NCI-H82 treated with DMSO at 0.1 percent for 48 hours (cell line): ENCODE data around the gene PLD4.

Experiments used
- DNase-seq: peaks from one replicate; lab custom pipeline; 2025; ENCODE audit not compliant: unreplicated experiment; lab: John Stamatoyannopoulos, UW

Gene PLD4

DNA sequence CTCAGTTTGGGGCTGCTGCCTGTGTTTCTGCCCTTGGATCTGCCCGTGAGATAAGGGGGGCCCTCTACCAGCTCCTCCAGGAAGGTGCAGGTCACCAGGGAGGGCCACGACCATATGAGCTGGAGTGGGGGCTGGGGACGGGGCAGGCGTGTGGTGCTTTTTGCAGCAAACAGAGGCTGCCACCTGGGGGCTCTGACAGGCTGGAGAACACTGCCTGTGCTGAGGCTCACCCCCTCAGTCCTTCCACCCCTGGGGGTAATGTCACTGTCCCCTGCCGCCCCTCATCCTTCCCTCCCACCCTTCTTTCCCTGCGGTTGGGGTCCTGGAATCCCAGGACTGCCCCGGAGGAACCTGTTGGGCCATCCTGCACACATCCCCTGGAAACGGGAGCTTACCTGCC is 3.2 kb downstream of the PLD4 start:
- no peak for DNase-seq

DNA sequence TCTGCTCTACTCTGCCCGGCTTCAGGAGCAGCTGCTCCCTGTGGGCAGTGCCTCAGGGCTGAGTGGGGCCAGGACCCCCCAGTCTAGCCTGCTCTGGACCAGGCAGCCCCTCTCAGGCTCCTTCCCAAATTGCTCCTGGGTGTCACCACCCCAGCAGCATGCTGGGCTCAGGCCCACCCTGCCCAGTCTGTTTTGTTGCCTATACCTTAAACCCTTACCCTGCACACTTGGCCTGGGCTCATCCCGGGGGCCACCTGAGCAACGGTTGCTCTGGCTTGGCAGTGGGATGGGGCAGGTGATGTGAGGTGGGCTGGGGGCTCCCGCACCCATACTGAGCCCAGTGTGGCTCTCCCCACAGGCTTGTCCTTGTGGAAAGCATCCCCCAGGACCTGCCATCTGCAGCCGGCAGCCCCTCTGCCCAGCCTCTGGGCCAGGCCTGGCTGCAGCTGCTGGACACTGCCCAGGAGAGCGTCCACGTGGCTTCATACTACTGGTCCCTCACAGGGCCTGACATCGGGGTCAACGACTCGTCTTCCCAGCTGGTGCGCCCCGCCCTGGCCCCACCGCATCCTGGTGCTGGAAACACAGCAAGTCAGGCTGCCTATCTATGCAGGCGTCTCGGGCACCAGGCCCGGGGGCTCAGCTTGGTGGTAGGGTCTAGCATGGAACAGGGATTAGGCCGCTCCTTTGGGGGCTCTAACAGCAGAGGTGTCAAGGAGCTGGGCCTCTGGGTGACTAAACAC is 3.9 kb downstream of the PLD4 start:
- DNase-seq: no peak

DNA sequence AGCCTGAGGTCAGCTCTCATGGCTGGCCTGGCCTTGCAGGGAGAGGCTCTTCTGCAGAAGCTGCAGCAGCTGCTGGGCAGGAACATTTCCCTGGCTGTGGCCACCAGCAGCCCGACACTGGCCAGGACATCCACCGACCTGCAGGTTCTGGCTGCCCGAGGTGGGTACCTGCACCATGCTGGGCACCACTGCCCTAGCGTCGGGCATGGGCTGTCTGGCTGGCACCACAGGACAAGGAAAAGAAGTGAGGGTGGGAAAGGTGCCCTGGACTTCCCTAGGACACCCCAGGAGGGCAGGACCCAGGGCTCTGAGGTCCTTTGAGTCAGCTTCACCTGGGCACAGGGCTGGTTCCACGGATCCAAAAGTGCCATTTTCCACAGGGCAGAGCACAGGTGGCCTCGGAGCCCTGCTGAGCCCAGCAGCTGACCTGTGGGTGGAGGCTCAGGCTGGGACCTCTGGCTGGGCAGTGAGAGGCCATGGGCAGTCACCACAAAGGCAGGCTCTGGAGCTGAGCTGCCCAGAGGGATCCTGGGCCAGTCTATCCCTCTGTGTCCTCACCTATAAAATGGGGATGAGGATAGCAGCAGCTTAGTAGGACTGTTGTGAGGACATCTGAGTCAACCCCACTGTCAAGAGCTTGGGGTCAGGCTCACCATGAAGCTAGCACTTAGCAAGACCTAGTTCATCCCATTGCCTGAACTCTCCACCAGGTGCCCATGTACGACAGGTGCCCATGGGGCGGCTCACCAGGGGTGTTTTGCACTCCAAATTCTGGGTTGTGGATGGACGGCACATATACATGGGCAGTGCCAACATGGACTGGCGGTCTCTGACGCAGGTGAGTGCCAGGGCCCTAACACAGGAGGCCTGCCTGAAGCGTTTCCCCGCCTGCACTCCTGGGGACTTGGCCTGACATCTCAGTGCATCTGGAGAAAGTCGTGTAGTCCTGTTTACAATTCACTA is 4.9 kb downstream of the PLD4 start:
- no peak for DNase-seq

DNA sequence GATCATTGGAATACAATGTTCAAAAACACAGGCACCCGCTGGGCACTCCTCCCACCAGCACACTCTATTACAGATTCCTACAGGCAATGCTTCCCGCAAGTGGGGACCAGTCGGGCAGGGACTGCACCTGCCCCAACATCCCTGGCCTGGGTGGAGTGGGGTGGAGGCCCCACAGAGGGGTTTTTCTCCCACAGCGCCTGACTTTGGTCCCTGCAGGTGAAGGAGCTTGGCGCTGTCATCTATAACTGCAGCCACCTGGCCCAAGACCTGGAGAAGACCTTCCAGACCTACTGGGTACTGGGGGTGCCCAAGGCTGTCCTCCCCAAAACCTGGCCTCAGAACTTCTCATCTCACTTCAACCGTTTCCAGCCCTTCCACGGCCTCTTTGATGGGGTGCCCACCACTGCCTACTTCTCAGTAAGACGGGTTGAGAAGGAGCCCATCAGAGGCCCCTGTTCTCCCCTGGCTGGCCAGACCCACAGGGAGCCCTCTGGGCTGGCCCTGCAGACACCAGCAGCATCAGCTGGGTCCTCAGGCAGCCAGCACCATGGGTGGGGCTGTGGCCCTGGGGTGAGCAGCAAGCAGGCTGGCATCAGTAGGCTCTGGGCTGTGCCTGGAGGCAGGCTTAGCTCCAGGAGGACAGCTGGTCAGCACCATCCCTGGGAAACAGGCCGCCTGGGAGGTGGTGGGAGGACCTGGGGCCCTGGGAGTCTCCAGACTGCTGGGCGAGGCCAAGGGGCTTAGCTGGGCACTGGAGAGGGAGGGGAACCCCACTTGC is 6.0 kb downstream of the PLD4 start:
- no peak for DNase-seq

DNA sequence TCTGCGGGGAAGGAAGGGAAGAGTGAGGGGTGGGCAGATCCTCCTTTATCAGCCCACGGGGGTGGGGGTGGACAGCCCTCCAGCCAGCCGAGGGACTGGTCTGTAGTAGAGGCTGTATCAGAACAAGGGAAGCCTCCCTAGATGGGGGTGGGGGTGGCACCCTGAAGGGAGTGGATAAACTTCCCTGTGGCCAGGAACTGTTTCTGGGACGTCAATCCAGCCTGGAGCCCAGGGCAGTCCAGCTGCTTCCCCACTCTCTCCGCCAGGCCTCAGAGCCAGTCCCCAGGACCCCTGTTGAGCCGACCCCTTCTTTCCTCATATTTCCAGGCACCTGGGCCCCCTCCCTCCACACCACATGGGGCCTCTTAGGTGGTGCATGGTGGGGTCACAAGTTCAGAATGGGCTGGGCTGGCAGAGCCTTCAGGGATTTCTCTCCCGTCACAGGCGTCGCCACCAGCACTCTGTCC is 6.7 kb downstream of the PLD4 start:
- DNase-seq: no peak

DNA sequence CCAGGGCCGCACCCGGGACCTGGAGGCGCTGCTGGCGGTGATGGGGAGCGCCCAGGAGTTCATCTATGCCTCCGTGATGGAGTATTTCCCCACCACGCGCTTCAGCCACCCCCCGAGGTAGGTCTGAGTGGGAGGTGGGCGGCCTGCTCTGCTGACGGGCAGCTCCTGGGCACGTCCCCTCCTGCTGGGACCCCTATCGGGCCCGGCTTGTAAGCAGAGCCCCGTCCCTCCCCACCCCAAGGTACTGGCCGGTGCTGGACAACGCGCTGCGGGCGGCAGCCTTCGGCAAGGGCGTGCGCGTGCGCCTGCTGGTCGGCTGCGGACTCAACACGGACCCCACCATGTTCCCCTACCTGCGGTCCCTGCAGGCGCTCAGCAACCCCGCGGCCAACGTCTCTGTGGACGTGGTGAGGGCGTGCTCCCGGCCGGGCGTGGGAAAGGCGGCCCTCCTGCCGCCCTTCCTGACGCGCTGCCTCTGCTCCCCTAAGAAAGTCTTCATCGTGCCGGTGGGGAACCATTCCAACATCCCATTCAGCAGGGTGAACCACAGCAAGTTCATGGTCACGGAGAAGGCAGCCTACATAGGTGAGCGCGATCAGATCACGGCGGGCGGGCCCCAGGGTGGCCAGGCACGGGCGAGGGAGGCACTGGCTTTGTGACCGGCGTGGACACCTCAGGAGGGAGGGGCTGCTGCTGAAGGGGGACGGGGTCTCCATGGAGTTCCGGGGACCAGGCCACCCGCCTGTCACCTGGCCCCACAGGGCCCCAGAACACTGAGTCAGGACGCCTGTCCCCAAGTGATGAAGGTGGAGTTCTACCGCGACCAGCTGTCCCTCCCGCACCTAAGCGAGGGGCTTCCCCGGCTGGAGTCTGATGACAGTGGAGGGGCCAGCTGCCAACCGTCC is 7.3 kb downstream of the PLD4 start:
- DNase-seq: no peak

DNA sequence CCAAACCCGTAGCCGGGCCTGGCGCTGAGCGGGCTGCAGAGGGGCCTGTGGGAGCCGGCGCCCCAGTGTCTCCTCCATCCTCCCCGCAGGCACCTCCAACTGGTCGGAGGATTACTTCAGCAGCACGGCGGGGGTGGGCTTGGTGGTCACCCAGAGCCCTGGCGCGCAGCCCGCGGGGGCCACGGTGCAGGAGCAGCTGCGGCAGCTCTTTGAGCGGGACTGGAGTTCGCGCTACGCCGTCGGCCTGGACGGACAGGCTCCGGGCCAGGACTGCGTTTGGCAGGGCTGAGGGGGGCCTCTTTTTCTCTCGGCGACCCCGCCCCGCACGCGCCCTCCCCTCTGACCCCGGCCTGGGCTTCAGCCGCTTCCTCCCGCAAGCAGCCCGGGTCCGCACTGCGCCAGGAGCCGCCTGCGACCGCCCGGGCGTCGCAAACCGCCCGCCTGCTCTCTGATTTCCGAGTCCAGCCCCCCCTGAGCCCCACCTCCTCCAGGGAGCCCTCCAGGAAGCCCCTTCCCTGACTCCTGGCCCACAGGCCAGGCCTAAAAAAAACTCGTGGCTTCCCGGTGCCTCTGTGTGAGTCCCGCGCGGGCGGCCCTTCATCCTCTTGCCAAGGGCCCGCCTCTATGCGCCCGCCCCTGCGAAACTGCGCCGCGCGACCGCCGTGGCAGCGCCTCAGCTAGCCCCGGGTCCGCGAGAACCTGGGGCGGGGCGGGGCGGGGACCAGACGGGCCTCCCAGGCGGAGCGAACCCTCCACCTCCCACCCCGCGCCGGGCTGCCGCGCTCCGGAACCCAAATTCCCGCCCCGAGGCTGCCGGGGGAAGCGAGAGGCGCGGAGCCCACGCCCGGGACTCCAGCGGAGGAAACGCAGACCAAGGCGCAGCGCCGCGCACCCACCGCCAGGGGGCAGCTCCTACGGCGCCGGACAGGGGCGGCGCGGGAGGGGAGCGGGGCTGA is 8.3 kb downstream of the PLD4 start:
- peak; percentile 39 for DNase-seq

DNA sequence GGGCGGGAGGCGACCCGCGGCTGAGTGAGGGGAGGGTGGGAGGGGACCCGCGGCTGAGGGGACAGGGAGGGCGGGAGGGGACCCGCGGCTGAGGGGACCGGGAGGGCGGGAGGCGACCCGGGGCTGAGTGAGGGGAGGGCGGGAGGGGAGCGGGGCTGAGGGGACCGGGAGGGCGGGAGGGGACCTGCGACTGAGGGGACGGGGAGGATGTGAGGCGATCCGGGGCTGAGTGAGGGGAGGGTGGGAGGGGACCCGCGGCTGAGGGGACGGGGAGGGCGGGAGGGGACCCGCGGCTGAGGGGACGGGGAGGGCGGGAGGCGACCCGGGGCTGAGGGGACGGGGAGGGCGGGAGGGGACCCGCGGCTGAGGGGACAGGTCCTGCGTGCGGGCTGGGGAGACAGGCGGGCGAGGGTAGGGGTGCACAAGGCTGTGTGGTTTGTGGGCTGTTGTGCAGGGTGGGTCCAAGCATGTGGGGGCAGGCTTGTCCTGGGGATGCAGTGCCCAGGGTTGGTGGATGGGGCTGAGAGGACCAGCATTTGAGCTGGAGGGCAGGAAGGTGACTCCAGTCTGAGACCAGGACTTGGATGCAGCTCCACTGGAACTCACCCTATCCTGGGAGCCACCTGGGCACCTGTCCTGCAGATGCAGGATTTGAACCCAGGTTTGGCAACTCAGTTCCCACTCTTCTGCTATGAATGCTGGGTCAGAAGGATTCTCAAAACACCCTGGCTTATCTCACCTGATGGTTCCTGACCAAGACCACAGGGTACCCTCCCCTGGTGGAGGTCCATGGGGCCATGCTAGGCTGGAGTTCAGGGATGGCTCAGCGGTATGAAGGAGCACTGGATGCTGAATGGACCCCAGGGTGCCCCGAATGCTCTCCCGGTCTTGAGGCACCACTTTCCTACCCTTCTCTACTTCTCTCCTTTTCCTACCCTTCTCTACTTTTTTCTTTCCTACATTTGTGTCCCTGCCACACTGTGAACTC is 9.4 kb downstream of the PLD4 start:
- DNase-seq: no peak

DNA sequence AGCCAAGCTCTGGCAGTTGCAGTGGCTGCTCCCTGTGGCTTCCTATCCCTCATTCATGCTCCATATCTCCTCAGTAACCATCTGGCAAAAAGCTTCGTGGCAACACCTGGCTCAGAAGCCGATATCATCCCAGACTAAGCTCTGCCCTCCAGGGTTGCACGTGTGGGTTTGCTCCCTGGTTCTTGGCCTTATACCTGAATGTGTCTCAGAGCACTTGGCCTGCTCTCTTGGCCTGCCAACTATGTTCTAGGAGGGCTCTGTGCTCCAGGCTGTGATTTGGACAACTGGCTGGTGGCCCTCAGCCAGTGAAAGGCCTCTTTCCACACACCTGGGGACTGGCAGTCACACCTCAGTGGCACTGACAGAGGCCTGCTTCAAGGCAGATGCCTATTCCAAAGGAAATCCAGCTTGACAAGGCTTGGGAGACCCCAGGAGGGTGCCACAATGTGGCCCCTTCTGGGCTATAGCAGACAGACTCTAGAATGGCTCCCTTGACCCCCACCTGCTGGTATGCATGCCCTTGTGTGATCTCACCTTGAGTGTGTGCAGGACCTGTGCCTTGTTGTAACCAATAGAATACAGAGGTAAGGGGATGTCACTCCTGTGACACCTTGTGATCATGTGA is 10.5 kb downstream of the PLD4 start:
- DNase-seq: no peak

DNA sequence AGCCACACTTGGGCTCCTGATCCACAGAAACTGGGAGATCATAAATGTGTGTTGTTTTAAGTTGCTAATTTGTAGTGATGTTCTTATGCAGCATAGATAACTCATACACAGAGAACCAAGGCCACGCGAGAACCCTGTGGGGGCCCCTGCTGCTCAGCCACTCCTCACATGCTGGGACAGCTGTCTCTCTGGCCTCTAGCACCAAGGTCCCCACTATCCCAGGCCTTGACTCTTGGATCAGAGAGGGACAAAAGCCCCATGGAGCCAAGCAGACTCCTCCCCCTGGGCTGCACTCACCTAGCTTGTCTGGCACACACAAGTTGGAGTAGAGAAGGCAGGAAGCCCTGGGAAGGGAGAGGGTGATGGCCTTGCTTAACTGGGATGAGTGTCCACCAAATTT is 11.3 kb downstream of the PLD4 start:
- no peak for DNase-seq

DNA sequence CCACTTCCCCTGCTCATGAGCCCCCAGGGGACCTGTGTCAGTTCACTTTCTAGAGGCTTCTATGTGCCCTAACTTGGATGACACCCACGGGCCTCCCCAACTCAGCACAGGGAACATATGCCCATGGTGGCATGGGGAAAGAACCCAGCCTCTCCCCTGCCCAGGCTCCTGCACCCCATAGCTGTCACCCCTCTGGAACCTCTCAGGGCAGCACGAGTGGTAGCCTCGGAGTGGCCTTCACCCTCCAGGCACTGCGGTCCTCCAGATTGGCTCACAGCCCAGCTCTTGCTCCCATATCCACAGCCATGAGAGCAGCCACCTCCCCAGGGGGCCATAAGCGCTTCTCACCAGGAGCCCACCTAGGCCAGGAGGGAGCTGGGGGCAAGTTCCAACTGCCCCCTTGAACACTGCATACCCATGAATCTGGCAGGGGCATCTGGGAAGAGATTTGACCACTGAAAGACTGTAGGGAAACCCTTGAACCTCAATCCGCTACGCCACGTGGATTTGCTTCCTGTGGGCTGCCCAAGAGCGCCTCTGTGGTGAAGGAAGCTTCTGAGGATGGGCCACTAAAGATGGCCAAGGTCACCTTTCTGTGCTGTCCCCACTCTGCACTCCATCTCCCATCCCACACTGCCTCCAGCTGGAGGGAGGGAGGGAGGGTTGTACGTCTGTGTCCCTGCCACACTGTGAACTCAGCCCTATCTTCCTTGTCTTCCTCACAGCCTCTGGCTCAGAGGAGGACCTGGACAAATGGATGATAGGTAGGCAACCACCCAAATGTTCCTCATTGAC is 11.9 kb downstream of the PLD4 start:
- no peak for DNase-seq

DNA sequence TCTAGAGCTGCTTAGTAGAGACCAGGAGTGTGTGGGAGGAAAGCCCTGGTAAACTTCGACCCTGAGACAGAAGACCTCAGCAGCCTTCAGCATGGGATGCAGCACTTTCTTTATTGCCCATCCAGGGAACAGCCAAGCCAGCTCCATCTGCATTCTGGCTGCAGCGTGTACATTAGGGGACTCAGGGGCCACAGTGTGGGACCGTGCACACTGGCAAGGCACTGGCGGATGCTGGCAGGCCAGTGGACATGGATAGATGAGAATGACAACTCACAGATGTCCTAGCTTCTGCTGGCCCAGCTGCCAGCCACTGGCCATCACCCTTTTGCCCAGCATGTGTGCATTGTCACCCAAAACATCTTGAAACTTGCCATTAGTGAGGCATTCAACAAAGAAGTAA is 12.5 kb downstream of the PLD4 start:
- no peak for DNase-seq

DNA sequence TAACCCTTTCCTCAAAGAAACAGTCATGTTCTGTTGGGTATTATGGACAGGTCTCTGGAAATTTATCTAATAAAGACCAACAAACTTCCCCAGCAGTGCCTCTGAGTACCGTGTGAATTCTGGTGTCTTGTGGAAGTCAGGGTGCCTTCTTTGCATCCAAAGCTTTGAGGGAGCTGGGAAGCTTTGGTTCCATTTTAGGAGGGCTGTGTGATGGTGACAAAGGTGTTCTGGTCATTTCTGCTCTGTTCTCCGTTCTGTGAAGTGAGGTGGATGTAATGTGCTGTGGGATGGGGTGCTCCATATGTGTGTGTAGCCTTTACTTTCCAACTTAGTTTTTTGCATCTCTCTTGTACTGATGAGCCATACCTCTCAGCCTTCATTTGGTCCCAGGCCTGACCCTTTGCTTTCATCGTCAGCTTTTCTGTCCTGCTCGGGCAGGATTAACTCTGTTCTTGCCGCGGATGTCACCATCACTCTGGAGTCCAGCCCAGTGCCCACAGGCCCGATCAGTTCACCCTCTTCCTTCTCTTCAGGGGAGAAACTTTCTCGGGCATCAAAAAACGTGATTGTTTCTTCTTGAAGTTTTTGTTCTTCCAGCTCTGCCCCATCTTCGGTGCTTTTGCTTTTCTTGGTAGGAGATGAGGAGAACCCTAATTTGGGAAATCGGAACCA is 13.2 kb downstream of the PLD4 start:
- no peak for DNase-seq

DNA sequence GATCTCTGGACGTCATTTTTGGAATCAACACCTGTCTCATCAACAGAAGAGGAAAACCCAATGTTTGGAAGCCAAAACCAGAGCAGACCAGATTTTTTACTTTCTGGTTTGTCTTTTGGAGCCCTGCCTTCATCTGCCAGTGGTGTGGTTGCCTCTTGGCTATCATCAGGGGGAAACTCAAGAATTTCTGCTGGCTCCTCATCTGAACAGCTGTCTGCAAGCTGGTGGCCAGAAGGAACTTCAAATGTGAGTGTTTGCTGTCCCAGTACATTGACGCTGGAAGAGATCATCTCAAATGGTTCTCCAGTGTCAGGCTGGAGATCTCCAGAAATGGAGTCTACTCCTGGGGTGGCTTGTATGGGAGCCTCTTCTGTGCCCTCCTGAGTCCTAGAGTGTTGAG is 13.8 kb downstream of the PLD4 start:
- no peak for DNase-seq

DNA sequence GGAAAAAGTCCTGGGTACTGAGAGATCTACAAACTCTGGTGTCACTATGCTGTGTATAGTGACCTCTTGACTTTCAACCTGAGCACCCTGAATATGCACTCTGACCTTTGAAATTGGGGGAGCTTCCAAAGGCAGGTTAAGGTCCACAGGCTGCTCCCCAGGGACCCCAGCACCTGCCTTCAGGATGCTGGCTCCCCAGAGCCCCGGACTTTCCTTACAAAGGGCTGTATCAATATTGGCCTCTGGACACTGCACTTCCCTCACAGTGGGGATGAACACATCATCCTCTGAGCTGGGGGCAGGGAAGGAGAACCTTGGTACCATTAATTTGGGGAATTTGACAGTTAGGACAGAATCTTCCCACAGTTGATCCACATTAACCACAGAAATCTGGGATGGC is 14.3 kb downstream of the PLD4 start:
- no peak for DNase-seq

DNA sequence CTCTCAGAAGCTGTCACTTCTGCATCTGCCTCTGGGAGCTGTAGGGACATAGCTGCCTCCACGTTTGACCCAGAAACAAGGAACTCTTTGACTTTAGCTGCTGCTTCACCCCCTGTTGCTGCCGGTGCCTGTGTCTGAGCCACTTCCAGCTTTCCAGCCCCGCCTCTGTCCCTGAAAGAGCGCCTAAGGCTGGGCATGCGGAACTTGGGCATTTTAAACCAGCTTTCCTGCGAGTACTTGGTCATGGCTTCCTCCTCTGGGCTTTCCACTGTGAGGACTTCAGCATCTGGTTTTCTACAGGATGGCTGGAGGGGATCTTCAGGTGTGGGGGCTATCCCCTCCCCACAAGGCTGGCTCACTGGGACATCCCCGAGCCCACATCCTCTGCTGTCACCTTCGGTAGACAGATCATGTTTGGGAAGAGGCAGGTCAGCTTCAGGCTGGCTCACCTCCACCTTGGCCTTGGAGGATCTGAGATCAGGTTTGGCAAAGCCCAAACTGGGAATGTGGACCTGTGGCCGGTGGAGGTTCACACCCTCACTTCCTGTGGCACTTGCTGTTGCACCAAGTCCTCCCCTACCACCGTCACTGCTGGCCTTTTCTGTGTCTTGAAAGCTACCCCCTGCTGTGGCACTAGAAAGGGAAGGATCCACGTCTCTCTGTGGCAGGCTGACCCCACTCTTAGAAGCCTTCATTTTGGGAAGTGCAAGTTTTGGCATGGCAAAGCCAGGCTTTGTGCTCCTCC is 15.2 kb downstream of the PLD4 start:
- DNase-seq: no peak
